ENCODE measurements around the gene ASIC1.

DNA sequence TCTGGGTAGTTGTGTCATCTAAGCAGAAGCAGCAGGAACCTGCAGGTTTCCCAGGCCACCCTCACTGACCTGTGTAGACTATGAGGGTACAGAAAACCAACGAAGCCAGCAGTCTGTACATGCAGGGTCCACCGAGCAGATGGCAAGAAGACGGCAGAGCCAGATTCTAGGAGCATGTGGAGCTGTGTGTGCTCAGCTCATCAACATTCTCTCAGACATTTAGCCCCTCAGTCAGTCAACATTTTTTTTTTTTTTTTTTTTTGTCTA is 7.3 kb upstream of the ASIC1 start:
- TF ChIP-seq NR2F6 (IDR thresholded peaks at IDR 0.05) (no peak), NR2F6 (CRISPR knock-in tag; IDR thresholded peaks at IDR 0.05) (no peak), NCOA1 (CRISPR knock-in tag; IDR thresholded peaks at IDR 0.05) (no peak), NFATC3 (CRISPR knock-in tag; IDR thresholded peaks at IDR 0.05) (no peak)

Data from HepG2 (cell line).